ENCODE data around the gene IRAK3.
A peak's percentile ranks its signal among the peaks of the same experiment; 100 is the strongest.
"Not testable (repeated sequence)": the region's sequence is repeated elsewhere in the genome, so short reads cannot be mapped to it uniquely, and the experiment has no call there.

The IRAK3 gene

DNA sequence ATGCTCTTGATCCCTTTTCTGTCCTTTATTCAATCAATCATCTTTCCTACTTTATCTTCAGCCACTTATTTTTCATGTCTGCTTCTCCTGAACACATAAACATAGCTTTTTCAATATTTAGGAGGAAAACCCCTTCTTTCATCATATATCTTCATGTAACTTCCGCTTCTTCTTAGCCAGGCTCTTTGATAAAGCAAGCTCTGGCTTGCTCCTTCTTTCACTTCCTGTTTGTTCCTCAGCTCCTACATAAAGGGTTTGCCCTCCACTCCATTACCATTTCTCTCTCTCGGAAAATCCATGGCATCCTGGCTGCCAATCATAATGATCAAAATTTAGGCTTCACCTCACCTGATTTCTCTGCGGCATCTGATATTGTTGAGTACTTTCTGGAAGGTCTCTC is 79.5 kb downstream of the IRAK3 start:
- DNase-seq = no peak

DNA sequence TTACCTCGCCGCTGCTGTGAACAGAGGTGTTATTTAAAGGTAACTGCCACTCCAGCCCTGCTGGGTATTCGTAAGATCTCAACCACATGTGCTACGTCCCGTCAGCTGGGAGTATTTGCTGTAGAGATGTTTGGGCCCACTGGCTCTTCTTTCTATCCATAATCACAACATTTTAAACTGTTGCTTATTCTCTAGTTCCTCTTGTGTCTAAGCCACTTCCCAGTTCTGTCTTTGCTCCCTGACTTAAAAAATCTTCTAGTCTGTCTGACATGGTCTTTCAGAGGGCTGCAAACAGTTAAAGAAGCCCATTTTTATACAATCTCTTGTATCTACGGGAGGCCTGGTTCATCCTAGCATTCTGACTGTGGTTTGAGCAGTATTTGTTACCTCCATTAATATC is 80.1 kb downstream of the IRAK3 start:
- no peak for DNase-seq

DNA sequence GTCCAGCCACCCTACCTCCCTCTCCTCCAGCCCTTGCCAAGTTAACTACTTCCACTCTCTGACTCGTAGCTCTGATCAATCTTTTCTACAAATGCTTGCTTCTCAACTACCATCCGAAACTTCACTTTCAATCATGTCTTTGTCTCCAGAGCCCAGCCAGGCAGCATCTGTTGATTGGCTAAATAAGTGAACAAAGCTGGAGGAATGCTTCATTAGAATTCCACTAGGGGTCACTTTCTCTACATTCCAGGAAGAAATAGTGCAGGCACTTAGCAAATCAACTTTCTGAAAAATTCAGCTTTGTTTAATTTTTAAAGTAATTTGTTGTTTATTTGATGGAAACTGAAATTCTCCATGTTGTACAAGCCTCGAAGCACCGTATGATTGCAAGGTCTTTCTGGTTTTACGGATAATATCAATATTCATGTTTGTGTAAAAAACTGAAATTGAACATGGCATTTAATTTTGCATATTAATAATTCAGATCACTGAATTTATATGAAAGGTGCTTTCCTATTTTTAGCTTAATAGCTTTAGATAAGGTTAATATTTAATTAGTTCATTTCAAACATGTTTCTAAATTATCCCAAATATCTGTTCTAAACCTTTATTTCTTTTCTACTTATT is 80.9 kb downstream of the IRAK3 start:
- DNase-seq = peak; percentile 13 to 16

DNA sequence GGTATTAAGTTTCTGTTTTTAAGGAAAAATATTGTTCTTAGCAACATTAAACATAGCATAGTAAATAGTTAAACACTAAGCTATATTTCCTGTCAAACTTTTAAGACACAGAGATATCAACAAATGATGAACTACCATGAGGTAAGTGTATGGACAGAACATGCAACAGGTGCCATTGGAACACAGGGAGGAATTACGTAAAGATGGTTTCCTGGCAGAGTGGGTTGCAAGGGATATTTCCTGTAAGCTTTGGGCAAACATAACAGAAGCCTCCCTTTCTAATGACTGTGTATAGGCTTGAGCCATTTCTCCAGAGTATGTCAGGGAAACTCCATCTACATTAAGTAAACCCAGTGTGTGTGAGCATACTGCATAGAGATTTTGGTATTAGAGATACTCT is 81.6 kb downstream of the IRAK3 start:
- no peak for DNase-seq

DNA sequence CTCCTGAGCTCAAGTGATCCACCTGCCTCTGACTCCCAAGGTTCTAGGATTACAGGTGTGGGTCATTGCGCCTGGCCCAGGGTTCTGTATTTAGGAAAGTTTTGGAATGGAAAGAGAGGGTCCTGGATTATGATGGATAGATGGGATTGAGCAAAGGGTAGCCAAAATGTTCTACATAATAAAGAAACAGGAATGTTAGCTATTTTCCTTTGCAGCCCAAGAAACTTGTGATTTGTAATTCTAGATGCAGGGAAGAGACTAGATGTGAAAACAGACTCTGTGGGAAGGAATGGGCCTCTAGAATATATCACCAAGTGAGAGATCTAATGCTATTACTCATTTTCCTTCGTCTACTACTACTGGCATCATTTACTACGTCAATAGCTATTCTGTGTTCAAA is 83.6 kb downstream of the IRAK3 start:
- DNase-seq = no peak

DNA sequence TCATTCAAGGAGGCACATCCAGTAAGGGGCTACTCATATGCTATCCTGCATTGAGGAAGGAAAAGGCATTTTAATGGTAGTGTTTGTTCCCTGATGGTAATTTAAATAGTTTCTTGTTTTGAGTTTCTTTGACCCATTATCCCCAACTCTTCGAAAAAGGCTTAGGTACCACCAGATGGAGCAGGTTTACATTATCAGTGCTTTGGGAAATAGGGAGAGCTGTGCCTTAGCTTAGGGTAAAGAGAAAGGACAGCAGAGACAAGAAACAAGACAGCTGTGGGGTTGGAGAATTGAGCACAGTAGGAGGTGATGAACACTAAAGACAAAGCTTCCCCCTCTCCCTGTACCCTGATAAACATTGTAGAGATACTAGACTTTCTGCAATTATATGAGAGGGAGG is 84.1 kb downstream of the IRAK3 start:
- no peak for DNase-seq

DNA sequence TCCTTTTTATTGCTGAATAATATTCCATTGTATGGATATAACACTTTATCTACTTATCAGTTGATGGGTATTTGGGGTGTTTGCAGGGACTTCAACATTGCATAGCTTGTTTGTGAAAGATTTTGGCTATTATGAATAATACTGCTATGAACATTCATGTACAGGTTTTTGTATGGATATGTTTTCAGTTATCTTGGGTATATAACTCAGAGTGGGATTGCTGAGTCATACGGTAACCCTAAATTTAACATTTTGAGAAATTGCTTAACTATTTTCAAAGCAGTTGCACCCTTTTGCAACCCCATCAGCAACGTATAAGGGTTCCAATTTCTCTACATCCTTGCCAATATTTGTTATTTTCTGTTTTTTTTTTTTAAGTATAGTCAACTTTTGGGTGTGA is 86.0 kb downstream of the IRAK3 start:
- no peak for DNase-seq

DNA sequence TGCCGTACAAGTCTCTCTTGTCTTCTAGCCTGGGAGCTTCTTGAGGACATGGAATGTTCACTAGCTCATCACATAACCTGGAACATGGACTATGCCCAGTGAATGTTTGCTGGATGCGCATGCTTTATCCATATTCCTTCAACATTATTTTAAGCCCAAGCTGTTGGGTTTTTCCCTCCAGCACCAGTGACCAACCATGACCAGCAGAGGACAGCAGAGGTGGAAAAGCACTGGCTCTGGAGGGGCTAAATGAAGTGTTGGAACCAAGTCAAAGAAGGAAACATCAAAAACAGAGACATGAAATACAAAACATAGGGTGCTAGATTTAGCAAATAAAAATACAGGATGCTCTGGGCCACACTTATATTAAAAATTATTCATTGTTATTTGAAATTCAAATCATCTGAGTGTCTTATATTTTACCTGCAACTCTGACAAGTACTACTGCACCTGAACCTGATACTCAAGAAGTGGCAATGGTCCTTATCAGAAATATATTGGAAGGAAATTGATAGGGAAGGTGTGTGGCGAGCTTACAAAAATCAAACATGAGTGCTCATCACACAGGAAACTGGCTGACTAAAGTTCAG is 90.2 kb downstream of the IRAK3 start:
- no peak for DNase-seq

DNA sequence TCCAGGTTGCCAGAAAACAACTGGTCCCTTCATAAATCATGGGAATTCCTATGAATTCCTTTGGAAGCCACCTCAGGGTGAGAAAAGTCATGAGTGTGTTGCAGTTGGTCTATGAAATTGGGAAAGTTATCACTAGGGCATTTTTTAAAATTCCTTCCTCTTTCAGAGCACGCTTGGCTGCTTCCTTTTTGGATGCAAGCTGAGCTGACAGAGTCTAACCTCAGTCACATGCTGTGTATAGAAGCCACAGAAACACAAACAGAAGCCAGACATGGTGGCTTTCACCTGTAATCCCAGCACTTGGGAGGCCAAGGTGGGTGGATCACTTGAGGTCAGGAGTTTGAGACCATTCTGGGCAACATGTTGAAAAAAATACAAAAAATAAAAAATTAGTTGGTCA is 91.5 kb downstream of the IRAK3 start:
- no peak for DNase-seq

DNA sequence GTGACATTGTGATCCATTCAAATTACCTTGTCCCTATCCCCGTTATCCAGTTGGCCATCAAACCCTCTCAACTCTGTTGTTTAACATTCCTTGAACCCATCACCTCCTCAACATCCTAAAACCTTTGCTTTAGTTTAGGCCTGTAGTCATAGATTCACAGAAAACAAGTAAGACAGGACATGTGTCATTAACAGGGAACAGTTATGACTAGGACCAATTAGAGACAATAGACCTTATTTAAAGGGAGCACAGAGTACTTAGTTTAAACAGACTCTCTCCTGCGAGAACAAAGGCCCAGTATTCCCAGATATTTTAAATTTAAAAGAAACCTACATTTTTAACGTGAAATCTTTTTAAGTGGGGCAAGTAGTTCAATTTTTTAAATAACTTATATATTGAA is 93.2 kb downstream of the IRAK3 start:
- DNase-seq = no peak

DNA sequence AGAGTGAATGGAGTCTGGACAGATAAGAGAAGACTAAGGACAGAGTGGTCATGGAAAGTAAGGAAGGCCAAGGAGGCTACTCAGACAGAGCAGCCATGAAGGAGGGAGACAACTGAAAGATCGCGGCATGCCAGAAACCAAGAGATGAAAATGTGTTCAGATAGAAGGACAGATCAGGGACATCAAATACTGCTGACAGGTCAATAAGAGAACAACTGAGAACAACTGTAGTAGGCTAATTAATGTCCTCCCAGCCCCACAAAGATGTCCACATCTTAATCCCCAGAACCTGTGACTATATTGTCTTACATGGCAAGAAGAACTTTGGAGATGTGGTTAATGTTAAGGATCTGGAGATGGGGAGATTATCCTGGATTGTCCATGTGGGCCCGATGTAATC is 98.3 kb downstream of the IRAK3 start:
- DNase-seq = no peak

DNA sequence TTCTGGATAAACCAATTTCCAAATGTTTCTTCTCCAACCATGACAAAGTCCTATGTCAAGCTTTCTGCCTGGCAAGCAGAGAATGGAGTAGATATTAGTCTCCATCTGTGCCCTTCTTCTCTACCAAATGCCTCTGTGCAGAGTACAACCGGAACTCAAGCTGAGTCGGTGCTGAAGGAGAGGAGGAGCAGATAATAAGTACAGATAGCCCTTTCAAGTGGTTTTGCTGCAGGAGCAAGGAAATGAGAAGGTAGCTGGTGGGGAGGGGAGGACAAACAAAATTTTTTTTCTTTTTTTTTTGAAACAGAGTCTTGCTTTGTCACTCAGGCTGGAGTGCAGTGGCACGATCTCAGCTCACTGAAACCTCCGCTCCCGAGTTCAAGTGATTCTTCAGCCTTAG is 99.1 kb downstream of the IRAK3 start:
- no peak for DNase-seq

DNA sequence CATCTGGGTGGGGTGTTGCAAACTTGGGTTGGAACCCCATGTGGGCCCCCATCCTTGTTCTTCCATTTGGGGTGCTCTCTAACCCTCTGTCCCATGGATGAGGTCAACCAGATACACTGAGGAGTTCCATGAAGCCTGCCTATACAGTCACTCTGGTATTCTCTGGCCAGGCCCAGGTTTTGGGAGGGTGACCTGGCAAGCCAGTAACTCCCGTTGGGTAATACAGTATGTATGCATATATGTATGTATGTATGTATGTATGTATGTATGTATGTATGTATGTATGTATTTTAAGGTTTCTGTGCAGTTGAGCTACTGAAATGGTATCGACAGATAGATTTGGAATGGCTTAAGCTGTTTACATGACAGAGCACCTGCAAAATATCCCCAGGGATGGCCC is 100.5 kb downstream of the IRAK3 start:
- DNase-seq = no peak

DNA sequence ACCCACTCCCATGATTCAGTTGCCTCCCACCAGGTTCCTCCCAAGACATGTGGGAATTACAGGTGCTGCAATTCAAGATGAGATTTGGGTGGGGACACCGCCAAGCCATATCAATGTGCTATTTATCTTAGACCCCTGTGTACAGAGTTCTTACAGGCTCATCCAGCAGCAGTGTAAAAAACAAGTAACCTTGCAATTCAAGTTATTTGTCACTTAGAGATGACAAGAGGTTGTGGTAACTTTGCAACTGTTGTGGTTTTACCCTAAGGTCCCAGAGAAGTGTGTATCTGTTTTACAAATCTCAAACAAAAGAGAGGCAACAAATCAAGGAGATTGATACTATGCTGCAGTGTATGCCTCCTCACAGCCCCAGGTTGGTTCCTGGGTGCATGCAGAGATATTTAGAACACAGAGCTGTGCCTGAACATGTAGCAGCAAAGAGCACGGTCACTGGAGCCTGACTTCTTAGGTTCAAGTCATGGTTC is 101.7 kb downstream of the IRAK3 start:
- DNase-seq = no peak

DNA sequence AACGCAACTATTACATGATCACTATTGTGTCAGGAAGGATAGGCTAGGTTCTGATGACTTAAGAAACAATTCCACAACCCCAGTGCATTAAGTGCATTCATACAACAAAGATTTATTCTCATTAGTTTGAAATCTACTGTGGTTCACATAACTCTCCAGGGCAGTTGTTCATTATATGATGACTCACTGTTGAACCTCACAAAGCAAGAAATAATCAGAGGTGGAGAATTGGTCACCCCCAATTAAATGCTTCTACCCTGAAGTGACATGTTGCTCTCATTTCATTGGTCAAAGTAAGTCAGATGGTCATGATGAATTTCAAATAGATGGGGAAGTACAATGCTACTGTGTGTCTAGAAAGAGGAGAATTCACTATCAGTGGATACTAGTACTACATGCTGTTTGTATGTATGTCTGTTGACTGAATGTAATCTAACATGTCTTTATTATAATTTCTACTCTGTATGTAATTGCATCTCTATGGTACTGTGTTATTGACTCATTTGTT is 107.2 kb downstream of the IRAK3 start:
- DNase-seq = no peak

DNA sequence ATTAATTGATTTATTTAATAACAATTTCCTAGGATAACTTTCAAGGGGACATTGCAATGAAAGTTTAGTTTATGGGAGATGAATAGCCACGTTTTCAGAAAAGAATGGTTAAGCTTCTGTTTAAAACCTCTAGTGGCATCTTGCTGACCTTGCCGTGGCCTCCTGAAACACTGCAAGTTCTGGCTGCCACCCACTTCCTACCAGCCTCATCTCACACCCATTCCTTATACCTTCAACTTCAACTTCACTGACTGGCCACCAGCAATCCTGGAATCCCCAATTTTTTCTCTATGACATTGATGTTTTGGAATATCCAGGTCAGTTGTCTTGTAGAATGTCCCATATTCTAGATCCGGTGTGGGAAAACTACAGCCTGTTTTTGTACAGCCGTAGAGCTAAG is 108.1 kb downstream of the IRAK3 start:
- DNase-seq = no peak

DNA sequence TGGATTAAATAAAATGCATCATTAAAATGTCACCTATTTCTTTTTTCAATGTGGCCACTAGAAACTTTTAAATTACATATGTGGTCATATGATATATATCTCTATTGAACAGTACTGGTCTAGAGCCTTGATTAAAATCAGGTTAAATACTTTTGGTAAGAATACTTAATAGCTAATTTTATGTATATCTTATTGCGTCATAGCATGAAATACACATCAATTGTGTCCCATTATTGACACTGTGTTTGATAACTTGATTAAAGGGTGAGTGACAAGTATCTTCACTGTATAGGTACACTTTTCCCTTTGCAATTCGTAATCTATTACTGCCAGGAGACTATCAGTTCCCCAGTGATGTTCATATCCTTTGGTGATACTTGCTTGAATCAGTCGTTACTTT is 108.9 kb downstream of the IRAK3 start:
- DNase-seq = no peak

DNA sequence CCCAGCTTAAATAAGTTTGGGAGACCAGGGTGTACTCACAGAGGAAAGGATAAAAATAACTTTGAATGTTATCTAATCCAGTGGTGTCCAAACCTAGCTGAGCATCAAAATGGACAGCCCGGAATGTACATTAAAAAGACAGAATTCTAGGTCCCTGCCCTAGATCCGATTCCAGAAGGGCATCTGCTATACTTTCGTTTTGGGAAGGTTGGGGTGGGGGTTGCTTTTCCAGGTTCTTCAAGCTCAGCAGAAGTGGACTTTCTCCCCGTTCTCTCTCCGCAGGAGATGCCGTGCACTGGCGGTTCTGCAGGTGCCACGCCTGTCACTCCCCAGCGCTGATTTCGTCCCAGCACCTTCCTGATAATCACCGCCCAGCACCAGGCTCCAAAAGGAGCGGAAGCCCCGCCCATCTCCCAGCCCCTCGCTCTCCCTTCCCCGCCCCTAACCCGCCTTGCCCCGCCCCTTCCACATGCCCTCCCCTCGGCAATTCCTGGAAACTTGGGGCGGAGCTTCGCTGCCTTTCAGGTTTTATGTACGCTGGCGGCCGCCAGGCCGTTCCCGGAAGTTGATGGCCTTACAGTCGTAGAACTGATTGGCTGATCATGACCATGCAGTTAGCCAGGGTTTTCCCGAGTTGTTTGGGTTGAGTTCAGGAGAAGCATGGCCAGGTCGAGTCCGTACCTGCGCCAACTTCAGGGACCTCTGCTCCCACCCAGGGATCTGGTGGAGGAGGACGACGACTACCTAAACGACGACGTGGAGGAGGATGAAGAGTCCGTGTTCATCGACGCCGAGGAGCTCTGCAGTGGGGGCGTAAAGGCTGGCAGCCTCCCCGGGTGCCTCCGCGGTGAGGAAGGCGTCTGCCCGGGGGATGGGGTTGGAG is 113.2 kb downstream of the IRAK3 start, which contains the start of gene HELB:
TSS of gene HELB (plus strand) at position 550 of the 883 bp plus-strand sequence. CDS start at position 661, 111 bp downstream.
- peak; percentile 92 to 93 for DNase-seq

DNA sequence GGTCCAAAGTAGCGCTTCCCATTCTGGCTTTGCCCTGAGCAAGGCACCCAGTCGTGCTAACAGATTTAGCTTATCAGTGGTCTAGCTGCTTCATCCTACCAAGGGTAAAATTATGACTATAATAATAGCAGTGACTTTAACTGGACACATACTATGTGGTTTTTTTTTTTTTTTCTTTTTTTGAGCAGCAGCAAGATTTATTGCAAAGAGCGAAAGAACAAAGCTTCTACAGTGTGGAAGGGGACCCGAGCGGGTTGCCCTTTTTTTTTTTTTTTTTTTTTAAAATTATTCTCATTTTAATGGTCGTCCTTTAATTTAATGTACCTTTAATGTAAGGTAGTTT is 113.8 kb downstream of the IRAK3 start:
- DNase-seq = no peak

DNA sequence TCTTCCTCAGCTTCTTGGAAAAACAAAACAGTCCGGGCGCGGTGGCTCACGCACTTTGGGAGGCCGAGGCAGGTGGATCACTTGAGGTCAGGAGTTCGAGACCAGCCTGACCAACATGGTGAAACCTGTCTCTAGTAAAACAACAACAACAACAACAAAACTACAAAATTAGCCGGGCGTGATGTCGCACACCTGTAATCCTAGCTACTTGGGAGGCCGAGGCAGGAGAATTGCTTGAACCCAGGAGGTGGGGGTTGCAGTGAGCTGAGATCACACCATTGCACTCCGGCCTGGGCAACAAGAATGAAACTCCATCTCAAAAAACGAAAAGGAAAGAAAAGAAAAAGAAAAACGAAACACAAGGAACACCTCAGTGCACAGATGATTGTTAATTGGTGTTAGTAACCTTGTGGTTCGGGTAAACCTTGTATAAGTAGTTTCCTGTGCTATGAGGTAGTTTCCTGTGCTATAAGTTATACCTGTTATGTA is 114.3 kb downstream of the IRAK3 start:
- DNase-seq = not testable (repeated sequence)

Measured in NCI-H1930 (cell line).